C4-2B (cell line): ENCODE data around the gene LGALS7.

Experiments used
- H3K27ac ChIP-seq: fragments of 450-650 bp; 2 replicates; pipeline ENCODE4 v1.5.1; 2017
- ZFX ChIP-seq: fragments of 450-650 bp; IDR thresholded peaks from 2 replicates; pipeline ENCODE4 v1.6.1; 2017
- TF ChIP-seq, protein P1 (sequence below): fragments of 450-650 bp; conservative IDR thresholded peaks from 2 replicates; pipeline ENCODE4 v1.5.1; 2017; ENCODE audit warnings: mild to moderate bottlenecking

LGALS7 gene

DNA sequence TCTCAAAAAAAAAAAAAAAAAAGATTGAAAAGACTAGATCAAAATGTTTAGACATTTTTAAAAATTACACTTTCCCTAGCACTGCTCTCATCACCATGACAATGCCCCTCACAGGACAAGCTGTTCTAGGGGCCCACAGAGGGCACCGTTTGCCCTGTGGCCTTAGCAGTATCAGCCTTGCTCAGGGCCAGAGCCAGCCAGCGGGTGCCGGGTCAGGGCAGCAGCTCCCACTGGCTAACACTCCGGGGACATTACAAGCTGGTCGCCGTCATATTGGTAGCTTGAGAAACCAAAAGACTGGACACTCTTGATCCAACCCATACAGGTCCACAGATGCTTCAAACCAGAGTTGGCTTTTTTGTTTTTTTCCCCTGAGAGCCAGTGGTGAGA lies 47.0 kb downstream of the LGALS7 start:
- H3K27ac ChIP-seq = no peak overlapping the region
- no peak for TF ChIP-seq ZFX
- TF ChIP-seq, protein P1, sequence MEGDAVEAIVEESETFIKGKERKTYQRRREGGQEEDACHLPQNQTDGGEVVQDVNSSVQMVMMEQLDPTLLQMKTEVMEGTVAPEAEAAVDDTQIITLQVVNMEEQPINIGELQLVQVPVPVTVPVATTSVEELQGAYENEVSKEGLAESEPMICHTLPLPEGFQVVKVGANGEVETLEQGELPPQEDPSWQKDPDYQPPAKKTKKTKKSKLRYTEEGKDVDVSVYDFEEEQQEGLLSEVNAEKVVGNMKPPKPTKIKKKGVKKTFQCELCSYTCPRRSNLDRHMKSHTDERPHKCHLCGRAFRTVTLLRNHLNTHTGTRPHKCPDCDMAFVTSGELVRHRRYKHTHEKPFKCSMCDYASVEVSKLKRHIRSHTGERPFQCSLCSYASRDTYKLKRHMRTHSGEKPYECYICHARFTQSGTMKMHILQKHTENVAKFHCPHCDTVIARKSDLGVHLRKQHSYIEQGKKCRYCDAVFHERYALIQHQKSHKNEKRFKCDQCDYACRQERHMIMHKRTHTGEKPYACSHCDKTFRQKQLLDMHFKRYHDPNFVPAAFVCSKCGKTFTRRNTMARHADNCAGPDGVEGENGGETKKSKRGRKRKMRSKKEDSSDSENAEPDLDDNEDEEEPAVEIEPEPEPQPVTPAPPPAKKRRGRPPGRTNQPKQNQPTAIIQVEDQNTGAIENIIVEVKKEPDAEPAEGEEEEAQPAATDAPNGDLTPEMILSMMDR = no peak

DNA sequence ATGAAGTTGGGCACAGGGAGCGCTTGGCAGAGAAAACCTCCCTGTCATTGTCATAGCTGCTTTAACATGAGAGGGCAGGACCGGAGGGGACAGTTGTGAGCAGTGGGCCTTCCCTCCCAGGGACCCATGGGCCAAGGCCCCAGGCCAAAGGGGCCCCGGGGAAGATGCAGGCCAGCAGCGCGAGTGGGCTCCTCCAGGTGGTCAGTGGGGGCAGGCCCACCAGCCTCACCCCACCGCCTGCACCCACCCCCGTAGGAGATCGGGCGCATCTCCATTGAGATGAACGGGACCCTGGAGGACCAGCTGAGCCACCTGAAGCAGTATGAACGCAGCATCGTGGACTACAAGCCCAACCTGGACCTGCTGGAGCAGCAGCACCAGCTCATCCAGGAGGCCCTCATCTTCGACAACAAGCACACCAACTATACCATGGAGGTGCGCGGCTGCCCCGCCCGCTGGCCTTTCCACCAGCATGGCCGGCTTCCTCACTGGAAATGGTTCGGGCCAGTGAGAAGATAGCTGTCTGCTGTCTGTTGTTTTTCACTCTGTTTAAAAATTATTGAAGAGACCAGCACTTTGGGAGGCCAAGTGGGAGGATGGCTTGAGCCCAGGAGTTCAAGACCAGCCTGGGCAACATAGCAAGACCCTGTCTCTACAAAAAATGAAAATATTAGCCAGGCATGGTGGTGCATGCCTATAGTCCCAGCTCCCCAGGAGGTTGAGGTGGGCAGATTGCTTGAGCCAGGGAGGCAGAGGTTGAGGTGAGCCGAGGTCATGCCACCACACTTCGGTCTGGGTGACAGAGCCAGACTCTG lies 47.6 kb downstream of the LGALS7 start:
- no peak overlapping the region for H3K27ac ChIP-seq
- no peak for TF ChIP-seq ZFX
- TF ChIP-seq, protein P1 = no peak

- no peak overlapping the region for H3K27ac ChIP-seq
- no peak for TF ChIP-seq ZFX
- TF ChIP-seq, protein P1 = no peak
Observed at GRCh38 chr19:38723990-38724854, 49.1 kb downstream of the LGALS7 start.

DNA sequence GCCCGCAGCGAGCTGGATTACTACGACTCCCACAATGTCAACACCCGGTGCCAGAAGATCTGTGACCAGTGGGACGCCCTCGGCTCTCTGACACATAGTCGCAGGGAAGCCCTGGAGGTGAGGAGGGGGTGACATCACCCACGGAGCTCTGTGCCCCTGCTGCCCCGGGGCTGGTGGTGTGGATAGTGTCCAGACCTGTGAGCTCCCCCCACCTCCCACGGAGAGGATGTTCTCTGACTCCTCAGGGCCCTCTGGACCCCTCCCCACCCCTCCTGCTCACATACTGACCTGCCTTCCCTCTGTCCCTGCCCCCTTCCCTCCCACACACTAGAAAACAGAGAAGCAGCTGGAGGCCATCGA lies 49.7 kb downstream of the LGALS7 start:
- no peak overlapping the region for H3K27ac ChIP-seq

DNA sequence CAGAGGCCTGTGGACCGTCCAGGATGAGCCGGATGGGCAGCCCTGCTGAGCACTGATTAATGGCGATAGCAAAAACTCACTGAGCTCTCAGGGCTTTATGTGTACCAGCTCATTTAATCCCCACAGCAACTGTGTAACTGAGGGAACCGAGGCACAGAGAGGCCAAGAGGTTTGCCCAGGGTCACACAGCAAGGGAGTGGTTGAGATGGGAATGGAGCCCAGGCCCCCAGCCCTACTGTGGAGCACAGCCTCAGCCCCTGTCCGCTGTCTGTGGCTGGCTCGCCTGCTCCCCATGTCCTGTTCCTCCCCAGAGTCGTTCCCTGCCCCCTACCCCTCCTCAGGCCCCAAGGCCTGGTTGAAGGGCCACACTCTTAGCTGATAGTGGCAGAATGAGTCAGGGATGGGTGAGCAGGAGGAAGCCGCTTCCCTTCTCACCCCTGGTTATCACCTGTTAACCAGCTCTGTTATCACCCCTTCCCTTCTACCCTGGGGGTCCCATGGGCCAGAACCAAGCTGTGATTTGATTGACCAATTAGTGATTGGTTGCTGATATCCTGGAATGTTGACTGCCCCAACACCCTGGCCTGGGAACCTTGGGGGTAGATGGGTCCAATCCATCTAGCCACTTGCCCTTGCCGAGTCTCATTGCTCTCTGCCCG lies 50.2 kb downstream of the LGALS7 start:
- no peak for TF ChIP-seq ZFX
- TF ChIP-seq, protein P1 = no peak
- no peak overlapping the region for H3K27ac ChIP-seq

More for the DNA sequence above, 49.7 kb downstream of the LGALS7 start:
- TF ChIP-seq, protein P1 = no peak
- no peak for TF ChIP-seq ZFX

- no peak for TF ChIP-seq ZFX
- TF ChIP-seq, protein P1 = no peak
- H3K27ac ChIP-seq = no peak overlapping the region
Observed at GRCh38 chr19:38721979-38722773, 51.1 kb downstream of the LGALS7 start.
